HFFc6 (cell line): Measurements from ENCODE around the gene SLC45A2. TPM values are rescaled to one million over a fixed set of nuclear protein-coding genes. Genes with fewer than 3 reads are reported as not detected.
A peak's percentile ranks its signal among the peaks of the same experiment; 100 is the strongest.

Experiments
- DNase-seq: peaks from one replicate; pipeline ENCODE4 v3.0.0-alpha.2; 2018
- H3K27ac Mint-ChIP-seq: 2 replicates; pipeline ENCODE4 v1.8.0; 2020; ENCODE audit warnings: mild to moderate bottlenecking, mixed read lengths
- H3K27me3 Mint-ChIP-seq: 2 replicates; pipeline ENCODE4 v1.8.0; 2021; ENCODE audit warnings: mild to moderate bottlenecking, moderate library complexity, mixed read lengths; ENCODE audit not compliant: insufficient read depth
- H3K36me3 Mint-ChIP-seq: 2 replicates; pipeline ENCODE4 v1.8.0; 2021; ENCODE audit warnings: low read depth, mixed read lengths
- H3K4me1 Mint-ChIP-seq: 2 replicates; pipeline ENCODE4 v1.8.0; 2020; ENCODE audit warnings: low read depth, mixed read lengths
- H3K4me3 Mint-ChIP-seq: 2 replicates; pipeline ENCODE4 v1.8.0; 2020; ENCODE audit warnings: mild to moderate bottlenecking, moderate library complexity, mixed read lengths
- H3K9me3 Mint-ChIP-seq: 2 replicates; pipeline ENCODE4 v1.8.0; 2020; ENCODE audit warnings: mild to moderate bottlenecking, mixed read lengths
- CTCF ChIP-seq: fragments of 200-600 bp; sonication (generic); IDR thresholded peaks from 2 replicates; pipeline ENCODE4 v1.5.0; 2021; ENCODE audit warnings: antibody characterized with exemption, mild to moderate bottlenecking
- total RNA-seq, 6 experiments: library from RNA; stranded (reverse); fragmentation: NEBNext Ultra II Directional; extraction: Animal tissue kit (Norgen Biotek cat#: 25700); gene quantifications; 2 replicates in 1 of 6; 3 replicates in 5 of 6; pipeline ENCODE4 v1.2.3, GENCODE V29; 2021

The SLC45A2 gene
- total RNA-seq, 6 experiments from 2014 or later: not detected

GRCh38 chr5:33938507-33938796, 46.0 kb downstream of the SLC45A2 start:
- H3K27me3 Mint-ChIP-seq: peaks cover 40% of the 10 kb centered on the region
- H3K36me3 Mint-ChIP-seq: no peaks in the 10 kb centered on the region
- no peak overlapping the region for H3K27ac Mint-ChIP-seq
- peaks cover 46% of the 10 kb centered on the region for H3K4me1 Mint-ChIP-seq
- no peak for TF ChIP-seq CTCF
- DNase-seq: no peak
- H3K9me3 Mint-ChIP-seq: no peaks in the 10 kb centered on the region
- H3K4me3 Mint-ChIP-seq: no peak overlapping the region

GRCh38 chr5:33937707-33938506, 46.6 kb downstream of the SLC45A2 start:
- H3K27me3 Mint-ChIP-seq: peaks cover 40% of the 10 kb centered on the region
- no peak overlapping the region for H3K27ac Mint-ChIP-seq
- DNase-seq: no peak
- no peak for TF ChIP-seq CTCF
- peaks cover 46% of the 10 kb centered on the region for H3K4me1 Mint-ChIP-seq
- H3K36me3 Mint-ChIP-seq: no peaks in the 10 kb centered on the region
- H3K9me3 Mint-ChIP-seq: no peaks in the 10 kb centered on the region
- H3K4me3 Mint-ChIP-seq: no peak overlapping the region

GRCh38 chr5:33937017-33937706, 47.3 kb downstream of the SLC45A2 start:
- Mint-ChIP-seq H3K36me3 (no peaks in the 10 kb centered on the region), H3K4me3 (no peak overlapping the region; the same call in 1 of the 2 replicates), H3K27ac (no peak overlapping the region), H3K9me3 (no peaks in the 10 kb centered on the region), H3K27me3 (peaks cover 37% of the 10 kb centered on the region), H3K4me1 (peaks cover 44% of the 10 kb centered on the region)
- DNase-seq: no peak
- TF ChIP-seq CTCF: no peak

DNA sequence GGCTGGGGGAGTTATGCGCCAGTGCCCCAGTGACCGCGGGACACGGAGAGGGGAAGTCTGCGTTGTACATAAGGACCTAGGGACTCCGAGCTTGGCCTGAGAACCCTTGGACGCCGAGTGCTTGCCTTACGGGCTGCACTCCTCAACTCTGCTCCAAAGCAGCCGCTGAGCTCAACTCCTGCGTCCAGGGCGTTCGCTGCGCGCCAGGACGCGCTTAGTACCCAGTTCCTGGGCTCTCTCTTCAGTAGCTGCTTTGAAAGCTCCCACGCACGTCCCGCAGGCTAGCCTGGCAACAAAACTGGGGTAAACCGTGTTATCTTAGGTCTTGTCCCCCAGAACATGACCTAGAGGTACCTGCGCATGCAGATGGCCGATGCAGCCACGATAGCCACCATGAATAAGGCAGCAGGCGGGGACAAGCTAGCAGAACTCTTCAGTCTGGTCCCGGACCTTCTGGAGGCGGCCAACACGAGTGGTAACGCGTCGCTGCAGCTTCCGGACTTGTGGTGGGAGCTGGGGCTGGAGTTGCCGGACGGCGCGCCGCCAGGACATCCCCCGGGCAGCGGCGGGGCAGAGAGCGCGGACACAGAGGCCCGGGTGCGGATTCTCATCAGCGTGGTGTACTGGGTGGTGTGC, 48.0 kb downstream of the SLC45A2 start, which contains the start of gene RXFP3:
Gene RXFP3, plus strand, starts transcription at position 6 of the 636 bp plus-strand sequence. Its CDS starts 355 bp downstream, at position 361.
- no peak within 1 kb of the TSS for H3K27ac Mint-ChIP-seq
- no peaks in the 10 kb centered on the region for H3K9me3 Mint-ChIP-seq
- DNase-seq: no peak
- no peak for TF ChIP-seq CTCF
- H3K36me3 Mint-ChIP-seq: no peaks in the 10 kb centered on the region; the same call in 1 of the 2 replicates
- peak within 1 kb of the TSS; percentile 85 for H3K4me3 Mint-ChIP-seq
- peaks cover 50% of the 10 kb centered on the region for H3K4me1 Mint-ChIP-seq
- peaks cover 32% of the 10 kb centered on the region for H3K27me3 Mint-ChIP-seq

DNA sequence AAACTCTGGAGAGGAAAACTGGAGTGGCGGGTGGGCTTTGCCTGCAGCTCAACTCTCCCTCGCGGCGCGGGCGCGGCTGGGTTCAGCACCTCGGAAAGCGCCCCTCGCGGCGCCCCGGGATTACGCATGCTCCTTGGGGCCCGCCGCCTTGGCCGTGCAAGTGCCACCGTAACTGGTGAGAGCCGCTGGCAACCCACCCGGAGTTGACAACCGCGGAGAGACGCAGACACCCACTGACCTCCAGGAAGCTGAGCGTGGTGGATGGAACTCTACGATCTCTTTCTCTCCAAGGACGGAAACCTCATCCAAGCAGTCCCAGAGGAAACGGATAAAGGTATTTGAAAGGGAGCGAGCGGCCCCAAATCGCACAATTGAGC, 48.5 kb downstream of the SLC45A2 start:
- Mint-ChIP-seq H3K4me3 (peak overlapping the region; percentile 85), H3K4me1 (peaks cover 51% of the 10 kb centered on the region), H3K27ac (no peak overlapping the region), H3K9me3 (no peaks in the 10 kb centered on the region), H3K27me3 (peaks cover 27% of the 10 kb centered on the region), H3K36me3 (no peaks in the 10 kb centered on the region; the same call in 1 of the 2 replicates)
- peak; percentile 66 for TF ChIP-seq CTCF
- peak; percentile 7 for DNase-seq
